HG03460 (cell line): ENCODE data around the gene RBM33.
"Not testable (repeated sequence)": the region's sequence is repeated elsewhere in the genome, so short reads cannot be mapped to it uniquely, and the experiment has no call there.

Experiments used
- ATAC-seq: cut with Tn5 transposase; IDR thresholded peaks from one replicate; pipeline ENCODE4 v1.9.1; 2021; ENCODE audit not compliant: unreplicated experiment

Gene RBM33

GRCh38 chr7:155644178-155644970 is at the start of gene RBM33:
Gene RBM33, plus strand, starts transcription at chr7:155644661. Its CDS starts 216 bp downstream, at chr7:155644877.
- peak; percentile 71 for ATAC-seq

DNA sequence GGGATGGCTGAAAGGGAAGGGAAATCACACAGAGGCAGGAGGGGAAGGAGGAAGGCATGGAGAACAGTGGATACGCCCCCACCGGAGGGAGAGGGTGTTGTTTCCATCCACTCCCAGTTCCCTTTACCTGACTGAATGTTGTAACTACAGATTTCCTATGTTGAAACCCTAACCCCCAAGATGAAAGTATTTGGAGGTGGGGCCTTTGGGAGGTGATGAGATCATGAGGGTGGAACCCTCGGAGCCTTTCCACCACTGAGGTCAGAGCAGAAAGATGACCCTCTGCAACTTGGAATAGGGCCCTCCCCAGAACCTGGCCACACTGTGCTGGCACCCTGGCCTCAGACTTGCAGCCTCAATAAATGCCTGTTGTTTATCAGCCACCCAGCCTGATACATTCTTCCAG is 49.5 kb upstream of the RBM33 start:
- no peak for ATAC-seq

DNA sequence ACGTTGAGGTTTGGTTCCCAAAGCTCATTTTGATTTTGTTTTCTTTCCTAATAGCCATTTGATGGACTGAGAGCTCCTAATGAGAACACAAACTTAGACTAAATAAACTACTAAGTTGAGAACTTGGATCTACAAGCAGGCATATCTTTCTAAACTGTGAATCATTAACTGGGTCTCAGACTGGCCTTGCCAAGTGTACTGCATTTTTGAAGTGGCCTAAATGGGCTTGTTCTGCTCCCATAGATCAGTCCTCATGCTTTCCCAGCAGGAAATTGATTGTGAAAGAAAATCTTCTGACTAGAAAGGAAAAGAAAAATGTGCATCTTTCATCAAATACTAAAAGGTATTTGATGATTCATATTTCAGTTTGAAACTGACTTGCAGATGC is 46.7 kb upstream of the RBM33 start:
- no peak for ATAC-seq

GRCh38 chr7:155598810-155599210 is 45.7 kb upstream of the RBM33 start:
- no peak for ATAC-seq

DNA sequence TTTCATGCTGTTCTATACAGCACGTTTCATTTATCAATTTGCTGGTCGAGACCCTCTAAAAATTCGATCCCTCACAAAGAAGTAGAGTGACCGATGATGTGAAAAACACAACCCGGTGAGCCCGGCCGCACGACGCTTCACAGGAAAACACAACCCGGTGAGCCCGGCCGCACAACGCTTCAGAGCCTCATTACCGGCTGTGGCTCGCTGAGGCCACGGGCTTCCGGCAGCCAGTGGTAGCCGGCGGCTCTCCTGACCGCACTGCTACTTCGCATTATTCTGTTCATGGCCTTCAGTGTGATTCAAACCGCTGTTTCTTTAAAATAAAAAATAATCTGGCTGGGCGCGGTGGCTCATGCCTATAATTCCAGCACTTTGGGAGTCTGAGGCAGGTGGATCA is 42.3 kb upstream of the RBM33 start:
- no peak for ATAC-seq

- ATAC-seq: no peak
These were observed 41.7 kb upstream of the RBM33 start for GRCh38 chr7:155602750-155603149.

GRCh38 chr7:155603205-155603857 is 41.1 kb upstream of the RBM33 start:
- no peak for ATAC-seq

DNA sequence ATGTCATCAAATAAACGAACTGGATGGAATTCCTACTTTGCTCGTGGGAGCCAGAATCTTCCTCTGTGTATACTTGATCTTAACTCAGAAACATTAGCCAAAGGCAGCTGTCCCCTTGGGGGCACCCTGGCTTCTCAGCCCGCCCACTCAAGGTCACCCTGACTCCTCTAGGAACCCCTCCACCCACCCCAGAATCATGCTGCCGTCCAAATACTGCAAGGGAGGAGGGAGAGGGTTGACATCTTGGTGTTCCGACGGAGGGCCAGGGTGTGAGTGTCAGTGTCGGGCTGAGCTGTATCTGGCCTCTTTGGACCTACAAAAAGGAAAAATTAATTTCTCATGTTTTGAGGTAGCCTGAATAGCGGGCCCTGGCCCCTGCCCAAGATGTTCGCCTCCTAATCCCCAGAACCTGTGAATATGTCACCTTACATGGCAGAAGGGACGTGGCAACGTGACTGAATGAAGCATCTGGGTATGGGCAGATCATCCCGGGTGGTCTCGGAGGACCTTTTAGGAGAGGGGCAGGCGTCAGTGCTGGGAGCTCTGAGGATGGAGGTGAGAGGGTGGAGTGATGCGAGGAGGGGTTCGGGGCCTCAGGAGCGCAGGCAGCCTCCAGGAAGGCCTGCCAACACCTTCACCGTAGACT is 40.5 kb upstream of the RBM33 start:
- ATAC-seq: no peak

DNA sequence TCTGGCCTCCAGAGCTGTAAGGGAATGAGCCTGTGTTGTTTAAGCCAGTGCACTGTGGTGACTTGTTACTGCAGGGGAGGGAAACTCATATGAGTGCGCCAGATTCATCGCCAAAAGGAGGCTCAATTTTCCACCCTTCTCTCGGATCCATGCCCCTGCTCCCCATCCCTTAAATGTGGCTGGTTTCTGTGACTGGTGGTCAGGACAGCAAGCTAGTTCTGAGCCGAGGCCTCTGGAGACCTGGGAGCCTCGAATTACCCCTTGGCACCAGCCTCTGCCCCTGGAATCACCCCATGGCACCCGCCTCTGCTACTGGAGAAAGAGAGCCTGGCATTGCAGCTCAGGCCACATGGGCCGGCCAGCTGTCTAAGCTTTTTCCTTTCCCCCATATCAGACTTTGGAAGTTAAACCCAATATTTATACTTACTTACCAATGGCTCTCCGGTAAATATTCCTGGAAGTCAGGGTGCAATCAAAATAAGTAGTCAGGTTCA is 39.9 kb upstream of the RBM33 start:
- no peak for ATAC-seq

DNA sequence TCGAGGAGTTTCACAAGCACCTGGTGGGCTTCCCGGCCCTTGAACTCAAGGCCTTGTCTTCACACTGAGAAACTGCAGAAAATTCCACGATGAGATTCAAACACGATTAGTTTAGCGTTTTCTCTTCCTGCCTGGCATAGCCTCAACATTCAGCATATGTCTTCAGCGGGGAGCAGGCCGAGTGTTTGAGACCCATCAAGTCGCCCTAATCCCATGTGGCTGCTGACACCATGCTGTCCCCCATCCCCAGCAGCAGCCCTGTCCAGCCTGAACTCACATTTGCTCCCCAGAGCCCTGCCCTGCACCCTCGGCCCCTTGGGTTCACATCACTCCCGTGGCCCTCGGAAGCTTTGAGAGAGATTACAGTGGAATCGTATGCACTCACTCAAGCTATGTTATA is 35.3 kb upstream of the RBM33 start:
- ATAC-seq: no peak

DNA sequence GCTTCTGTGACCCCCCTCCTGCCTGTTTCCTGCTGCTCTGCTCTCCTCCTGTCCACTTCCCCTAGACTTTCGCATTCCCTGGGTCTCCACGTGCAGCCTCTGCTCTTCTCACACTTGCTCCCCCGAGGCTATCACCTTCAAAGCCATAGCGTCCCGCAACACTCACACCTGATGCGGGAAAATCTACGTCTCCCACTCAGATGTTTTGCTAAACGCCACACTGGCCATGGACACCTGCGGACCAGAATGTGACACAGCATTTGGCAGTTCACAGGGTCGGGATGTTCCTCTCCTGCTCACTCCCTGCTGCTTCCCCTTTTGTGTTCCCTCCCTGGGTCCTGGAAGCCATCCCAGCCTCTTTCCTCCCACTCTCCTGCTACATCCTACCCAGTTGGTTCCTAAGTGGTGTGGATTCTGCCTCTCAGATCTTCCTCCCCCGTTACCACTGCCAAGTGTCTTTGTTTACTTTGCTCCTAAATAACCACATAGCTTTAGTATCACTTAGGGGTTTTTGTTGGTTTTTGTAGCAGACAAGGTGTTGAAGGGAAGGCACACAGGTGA is 33.7 kb upstream of the RBM33 start:
- no peak for ATAC-seq

GRCh38 chr7:155611808-155612447 is 32.5 kb upstream of the RBM33 start:
- no peak for ATAC-seq

DNA sequence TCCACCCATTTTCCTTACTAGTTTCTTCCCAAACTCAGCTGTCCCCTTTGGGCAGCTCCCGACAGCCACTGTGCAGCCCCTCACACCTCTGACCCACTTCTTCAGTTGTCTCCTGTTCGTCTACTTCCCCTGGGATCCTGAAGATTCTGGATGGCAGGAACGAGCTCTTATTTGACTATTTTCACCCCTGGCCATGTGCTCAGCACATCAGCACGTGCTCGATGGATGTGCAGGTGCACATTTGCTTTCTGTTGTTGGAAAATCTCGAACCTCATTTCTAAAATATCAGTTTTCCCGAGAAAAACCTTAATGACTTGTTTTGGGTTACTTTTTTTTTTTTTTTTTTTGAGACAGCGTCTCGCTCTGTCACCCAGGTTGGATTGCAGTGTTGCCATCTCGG is 31.8 kb upstream of the RBM33 start:
- no peak for ATAC-seq

- not testable (repeated sequence) for ATAC-seq
These were observed 29.4 kb upstream of the RBM33 start for GRCh38 chr7:155615085-155615484.

- ATAC-seq: no peak
These were observed 25.5 kb upstream of the RBM33 start for GRCh38 chr7:155618708-155619633.

- ATAC-seq: no peak
These were observed 24.7 kb upstream of the RBM33 start for GRCh38 chr7:155619634-155620271.

DNA sequence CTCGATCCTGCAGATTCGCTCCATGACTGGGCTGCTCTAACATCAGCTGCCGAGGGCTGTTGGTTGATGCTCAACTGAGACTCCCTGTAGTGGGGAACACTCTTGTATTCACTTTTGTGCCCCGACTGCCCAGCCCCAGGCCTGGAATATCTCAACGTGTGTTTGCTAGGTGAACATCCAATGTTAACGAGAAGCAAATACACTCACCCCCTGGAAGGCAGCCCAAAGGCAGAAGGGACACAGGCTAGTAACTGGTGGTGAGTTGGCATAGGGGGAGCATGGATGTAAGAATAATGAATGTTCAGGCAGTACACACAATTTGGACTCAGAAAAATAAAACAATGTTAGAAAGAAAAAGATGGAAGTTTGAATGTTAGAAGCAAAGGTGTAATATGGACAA is 24.0 kb upstream of the RBM33 start:
- no peak for ATAC-seq

DNA sequence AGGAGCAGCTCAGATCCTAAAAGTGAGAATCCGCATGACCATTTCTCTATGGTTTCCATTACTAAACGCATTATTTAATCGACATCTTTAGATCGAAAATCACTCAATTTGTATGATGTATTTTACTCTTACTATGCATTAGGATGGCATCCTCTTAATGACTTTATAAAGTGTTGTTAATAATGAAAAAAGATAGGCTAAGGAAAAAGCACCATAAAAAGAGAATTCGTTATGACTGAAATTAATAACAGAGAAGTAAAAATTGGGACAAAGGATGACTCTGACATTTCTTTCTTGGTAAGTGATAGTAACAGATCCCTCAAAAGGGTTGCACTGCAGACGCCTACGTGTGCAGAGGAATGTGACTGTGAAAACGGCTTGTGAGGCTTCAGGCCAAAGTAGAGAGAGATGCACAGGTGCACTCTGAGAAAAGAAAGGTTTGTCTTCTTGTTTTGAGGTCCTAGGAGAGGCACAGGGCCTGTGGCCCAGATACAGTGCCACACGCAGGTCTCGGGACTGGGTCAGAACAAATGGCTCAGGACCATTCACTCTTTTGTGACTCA is 23.0 kb upstream of the RBM33 start:
- no peak for ATAC-seq

- no peak for ATAC-seq
These were observed 20.0 kb upstream of the RBM33 start for GRCh38 chr7:155624412-155624811.
